Amygdala (tissue), 56 donors: ENCODE results near the gene PDYN.
A peak's percentile ranks its signal among the peaks of the same experiment; 100 is the strongest.
"Not testable (repeated sequence)": the region's sequence is repeated elsewhere in the genome, so short reads cannot be mapped to it uniquely, and the experiment has no call there.

Source experiments
- DNase-seq, 56 donors: peaks; one replicate each; lab custom pipeline; 2025; lab: John Stamatoyannopoulos, UW

Gene PDYN

GRCh38 chr20:1993986-1994385 is at the start of gene PDYN:
Gene PDYN, minus strand, starts transcription at chr20:1994058. Its CDS starts 10,974 bp downstream, at chr20:1983084.
- no peak for DNase-seq

GRCh38 chr20:2042400-2042799 is 48.5 kb upstream of the PDYN start:
- DNase-seq = no peak

GRCh38 chr20:2038161-2038560 is 44.3 kb upstream of the PDYN start:
- DNase-seq = no peak

- DNase-seq = no peak
Observed at GRCh38 chr20:2037296-2037914, 43.5 kb upstream of the PDYN start.

GRCh38 chr20:2036357-2036756 is 42.5 kb upstream of the PDYN start:
- not testable (repeated sequence) for DNase-seq

GRCh38 chr20:2032168-2032567 is 38.3 kb upstream of the PDYN start:
- no peak for DNase-seq

- DNase-seq = no peak
Observed at GRCh38 chr20:2026514-2026913, 32.7 kb upstream of the PDYN start.

GRCh38 chr20:2026004-2026403 is 32.1 kb upstream of the PDYN start:
- no peak for DNase-seq

GRCh38 chr20:2023151-2023550 is 29.3 kb upstream of the PDYN start:
- DNase-seq = no peak

- peak in 4 of 56 donors; percentile 7 to 41 (median 14) for DNase-seq
Observed at GRCh38 chr20:2022163-2022562, 28.3 kb upstream of the PDYN start.

GRCh38 chr20:2010533-2010932 is 16.7 kb upstream of the PDYN start:
- DNase-seq = no peak

GRCh38 chr20:2006452-2007361 is 12.8 kb upstream of the PDYN start:
- DNase-seq = peak in 5 of 56 donors; percentile 8 to 25 (median 16)

- DNase-seq = peak in 33 of 56 donors; percentile 4 to 64 (median 25)
Observed at GRCh38 chr20:2005831-2006426, 12.1 kb upstream of the PDYN start.

- DNase-seq = no peak
Observed at GRCh38 chr20:2005359-2005758, 11.5 kb upstream of the PDYN start.

- DNase-seq = no peak
Observed at GRCh38 chr20:2004171-2004570, 10.3 kb upstream of the PDYN start.

GRCh38 chr20:2002365-2002764 is 8.5 kb upstream of the PDYN start:
- DNase-seq = no peak

- no peak for DNase-seq
Observed at GRCh38 chr20:2001119-2001518, 7.3 kb upstream of the PDYN start.

GRCh38 chr20:2000285-2000684 is 6.4 kb upstream of the PDYN start:
- no peak for DNase-seq

- DNase-seq = no peak
Observed at GRCh38 chr20:1998715-1999114, 4.9 kb upstream of the PDYN start.

- DNase-seq = no peak
Observed at GRCh38 chr20:1998193-1998520, 4.3 kb upstream of the PDYN start.

GRCh38 chr20:1997483-1998192 is 3.8 kb upstream of the PDYN start:
- DNase-seq = no peak
